KG1 (cell line): ENCODE results near the gene AAK1.

Source experiments
- DNase-seq: peaks from one replicate; lab custom pipeline; 2025; lab: John Stamatoyannopoulos, UW

Gene AAK1

GRCh38 chr2:69491864-69492263 is 151.7 kb downstream of the AAK1 start:
- DNase-seq = no peak

DNA sequence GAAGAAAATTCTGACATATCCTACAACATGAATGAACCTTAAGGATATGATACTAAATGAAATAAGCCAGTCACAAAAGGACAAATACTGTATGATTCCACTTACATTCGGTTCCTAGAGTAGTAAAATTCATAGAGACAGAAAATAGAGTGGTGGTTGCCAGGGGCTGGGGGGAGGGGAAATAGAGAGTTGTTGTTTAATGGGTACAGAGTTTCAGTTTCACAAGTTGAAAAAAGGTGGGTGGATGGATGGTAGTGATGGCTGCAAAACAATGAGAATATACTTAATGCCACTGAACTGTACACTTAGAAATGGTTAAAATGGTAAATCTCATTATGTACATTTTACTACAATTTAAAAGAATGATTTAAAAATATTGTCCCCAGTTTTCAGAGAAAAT is 153.1 kb downstream of the AAK1 start:
- no peak for DNase-seq

GRCh38 chr2:69489793-69490192 is 153.7 kb downstream of the AAK1 start:
- no peak for DNase-seq

- DNase-seq = no peak
Observed at GRCh38 chr2:69483696-69484095, 159.8 kb downstream of the AAK1 start.

DNA sequence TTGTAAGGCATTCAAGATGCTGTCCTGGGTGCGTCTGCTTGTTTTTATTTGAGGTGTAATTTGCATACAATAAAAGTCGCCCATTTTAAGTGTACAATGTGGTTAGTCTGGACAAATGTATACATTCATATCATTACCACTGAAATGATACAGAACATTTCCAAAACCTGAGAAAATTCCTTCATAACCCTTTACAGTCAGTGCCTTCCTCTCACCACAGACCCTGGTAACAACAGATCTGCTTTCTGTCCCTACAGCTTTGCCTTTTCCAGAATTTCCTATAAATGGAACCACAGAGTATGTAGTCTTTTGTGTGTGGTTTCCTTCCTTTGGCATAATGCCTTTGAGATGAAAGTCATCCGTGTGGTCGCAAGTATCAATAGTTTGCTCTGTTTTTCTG is 160.5 kb downstream of the AAK1 start:
- DNase-seq = no peak

DNA sequence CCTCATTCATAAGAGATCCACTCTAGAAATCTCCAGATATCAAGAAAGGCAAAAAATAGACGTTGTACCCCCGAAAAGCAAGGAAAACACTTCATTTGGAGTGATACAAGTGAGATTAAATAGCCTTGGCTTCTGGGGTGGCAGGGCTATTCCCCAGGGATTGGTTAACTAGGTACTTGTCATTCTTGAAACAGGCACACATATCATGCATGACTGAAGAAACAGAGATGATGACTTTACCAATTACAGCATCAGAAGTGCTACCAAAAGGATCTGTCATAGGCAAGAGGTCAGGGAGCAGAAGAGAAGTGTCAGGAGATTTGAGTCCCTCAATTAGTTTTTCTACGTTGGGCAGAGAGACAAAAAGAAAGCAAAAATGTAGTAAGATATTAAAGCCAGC is 161.1 kb downstream of the AAK1 start:
- DNase-seq = no peak

GRCh38 chr2:69481421-69481820 is 162.1 kb downstream of the AAK1 start:
- DNase-seq = no peak

- DNase-seq = no peak
Observed at GRCh38 chr2:69477627-69478026, 165.9 kb downstream of the AAK1 start.

DNA sequence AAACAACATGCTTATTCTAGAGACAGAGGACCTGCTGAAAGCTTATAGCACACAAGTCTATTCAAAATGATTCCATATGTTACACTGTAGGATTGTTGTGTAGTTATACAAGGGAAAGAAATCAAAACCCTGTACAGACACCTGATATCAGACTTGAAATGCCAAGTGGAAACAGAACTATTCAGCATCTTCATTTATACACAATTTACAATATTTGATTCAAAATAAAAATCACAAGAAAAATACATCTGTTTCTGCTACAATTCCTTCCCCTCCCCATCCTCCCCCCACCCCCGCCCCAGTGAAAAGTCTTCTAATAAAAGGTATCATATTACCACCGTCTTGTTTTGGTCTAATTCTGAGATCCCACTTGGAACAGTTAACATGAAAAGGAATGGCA is 168.9 kb downstream of the AAK1 start:
- DNase-seq = no peak

GRCh38 chr2:69471793-69472192 is 171.7 kb downstream of the AAK1 start:
- DNase-seq = no peak

GRCh38 chr2:69470911-69471310 is 172.6 kb downstream of the AAK1 start:
- DNase-seq = no peak

- no peak for DNase-seq
Observed at GRCh38 chr2:69469784-69470183, 173.8 kb downstream of the AAK1 start.

DNA sequence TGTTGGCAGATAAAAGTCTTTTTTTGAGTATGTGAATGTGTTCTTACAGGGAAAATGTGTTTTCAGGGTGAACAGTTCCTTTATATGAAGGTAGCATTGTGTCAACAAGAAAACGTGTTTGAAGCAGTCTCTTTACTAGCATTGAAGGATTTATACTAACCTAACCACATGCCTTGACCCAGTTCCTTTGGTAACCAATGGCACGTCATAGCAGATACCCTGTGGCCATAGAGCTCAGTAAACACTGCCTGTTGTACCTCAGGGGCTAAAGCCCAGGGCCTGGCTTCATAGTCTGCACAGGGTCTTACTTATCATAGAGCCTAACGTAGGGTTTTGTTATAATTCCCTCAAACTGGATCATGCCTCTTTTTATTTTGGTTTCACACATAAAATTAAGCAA is 174.2 kb downstream of the AAK1 start:
- DNase-seq = no peak

DNA sequence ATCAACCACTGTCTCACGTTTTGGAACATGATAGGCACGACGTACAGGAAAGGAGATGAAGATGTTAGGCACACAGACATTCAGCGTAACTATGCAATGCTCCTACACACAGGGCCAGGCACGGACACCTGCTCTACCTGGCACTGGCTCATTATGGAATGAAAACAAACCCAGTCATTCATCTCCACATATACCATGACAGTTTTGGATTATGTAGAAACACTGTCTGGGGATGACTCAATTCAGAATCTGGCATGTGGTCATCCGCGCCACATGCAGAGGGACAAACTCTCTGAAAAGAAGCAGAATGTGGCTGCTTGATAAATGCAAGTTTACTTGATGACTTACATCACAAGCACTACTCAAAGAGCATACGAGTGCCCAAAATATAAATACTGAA is 176.8 kb downstream of the AAK1 start:
- no peak for DNase-seq

DNA sequence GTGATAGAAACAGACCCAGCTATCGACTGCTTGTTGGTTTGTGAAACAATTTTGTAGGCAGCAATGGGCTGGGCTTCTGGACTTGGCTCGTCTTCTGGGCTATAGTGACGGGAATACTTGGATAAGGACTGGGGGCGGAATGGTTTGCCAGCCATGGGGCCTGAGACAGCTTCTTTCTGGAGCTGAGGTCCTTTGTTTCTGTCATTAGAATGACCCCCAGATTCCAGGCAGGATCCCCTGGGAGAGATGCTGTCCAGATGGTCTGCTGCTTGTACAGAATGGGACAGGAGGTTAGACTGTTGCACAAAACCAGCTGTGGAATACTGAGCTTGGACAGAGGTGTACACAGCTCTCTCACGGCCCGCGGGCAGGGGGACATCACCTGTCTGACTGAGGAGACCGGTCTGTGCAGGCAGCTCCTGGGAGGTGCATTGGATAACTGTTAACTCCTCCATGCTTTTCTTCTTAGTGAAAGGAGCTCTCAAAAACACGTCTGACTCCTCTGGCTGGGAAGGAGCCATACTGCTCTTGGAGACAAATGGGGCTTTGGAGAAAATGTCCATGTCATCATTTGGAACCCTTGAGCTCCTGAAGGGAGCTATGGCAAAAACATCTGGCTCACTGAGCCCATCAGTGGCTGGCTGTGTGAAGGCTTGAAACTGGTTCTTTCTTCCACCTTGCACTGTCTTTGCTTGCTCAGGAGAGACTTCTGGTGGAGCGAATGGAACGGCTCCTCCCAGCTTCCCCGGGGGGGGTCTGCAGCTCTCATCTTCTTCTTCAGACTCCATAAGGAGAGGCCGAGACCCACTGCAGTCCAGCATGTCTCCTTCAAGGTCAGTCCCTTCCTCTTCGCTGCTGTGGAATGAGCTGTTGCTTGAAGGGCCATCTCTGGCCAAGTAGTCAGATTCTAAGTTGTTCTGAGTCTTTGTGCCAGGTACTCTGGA is 177.8 kb downstream of the AAK1 start:
- DNase-seq = no peak

GRCh38 chr2:69464575-69464974 is 179.0 kb downstream of the AAK1 start:
- no peak for DNase-seq

DNA sequence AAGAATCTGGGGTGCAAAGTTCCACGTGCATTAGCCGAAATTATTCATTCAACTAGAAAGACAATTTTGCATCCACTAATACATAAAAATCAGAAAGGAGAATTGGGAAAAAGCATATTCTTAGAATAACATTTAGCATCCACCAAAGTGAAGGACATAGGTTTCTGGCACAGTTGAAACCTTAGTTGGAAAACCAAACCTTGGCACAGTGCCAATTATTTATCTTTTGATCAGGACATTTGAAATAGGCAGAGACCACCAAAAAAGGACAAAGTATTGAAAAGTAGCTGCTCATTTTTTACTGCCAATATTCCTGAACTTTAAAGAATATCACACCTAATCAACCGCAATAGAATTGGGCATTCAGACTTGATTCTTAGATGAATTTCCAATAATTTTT is 180.8 kb downstream of the AAK1 start:
- DNase-seq = no peak

GRCh38 chr2:69461404-69461803 is 182.1 kb downstream of the AAK1 start:
- DNase-seq = no peak

GRCh38 chr2:69459936-69460335 is 183.6 kb downstream of the AAK1 start:
- no peak for DNase-seq

- DNase-seq = no peak
Observed at GRCh38 chr2:69456950-69457445, 186.5 kb downstream of the AAK1 start.

- no peak for DNase-seq
Observed at GRCh38 chr2:69456154-69456553, 187.4 kb downstream of the AAK1 start.

DNA sequence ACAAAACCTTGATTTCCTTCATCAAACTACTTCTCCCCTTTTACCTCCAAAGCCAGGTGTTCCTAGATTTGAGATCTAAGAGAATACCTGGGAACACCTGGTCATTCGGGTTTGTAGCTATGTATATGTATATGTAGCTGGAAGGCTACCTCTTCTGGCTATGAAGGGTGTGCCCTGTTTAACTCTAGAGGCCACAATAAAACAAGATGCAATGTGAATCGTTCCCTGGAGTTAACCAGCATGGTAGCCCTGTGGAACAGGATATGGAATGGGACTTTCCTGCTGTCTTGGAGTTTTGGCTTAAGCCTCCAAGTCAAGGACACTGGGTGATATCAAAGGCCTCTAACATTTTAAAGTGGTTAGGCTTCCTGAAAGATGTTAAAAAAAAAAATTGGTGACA is 188.6 kb downstream of the AAK1 start:
- no peak for DNase-seq

- no peak for DNase-seq
Observed at GRCh38 chr2:69453475-69454129, 189.9 kb downstream of the AAK1 start.
